ENCODE data around the gene ITGAE.

ITGAE gene

DNA sequence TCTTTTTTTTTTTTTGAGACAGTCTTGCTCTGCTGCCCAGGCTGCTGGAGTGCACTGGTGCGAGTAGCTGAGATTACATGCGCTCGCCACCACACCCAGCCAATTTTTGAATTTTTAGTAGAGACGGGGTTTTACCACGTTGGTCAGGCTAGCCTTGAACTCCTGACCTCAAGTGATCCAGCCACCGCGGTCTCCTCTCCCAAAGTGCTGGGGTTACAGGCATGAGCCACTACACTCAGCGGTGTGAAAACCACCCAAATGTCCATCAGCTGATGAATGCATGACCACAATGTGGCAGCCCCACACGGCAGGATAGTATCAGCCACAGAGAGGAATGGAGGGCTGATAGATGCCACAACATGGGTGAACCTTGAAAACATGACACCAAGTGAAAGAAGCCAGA is 107.2 kb downstream of the ITGAE start:
- no peak for DNase-seq (ENCODE audit: low spot score)

GRCh38 chr17:3693141-3693540 is 107.8 kb downstream of the ITGAE start:
- DNase-seq (ENCODE audit: low spot score) = no peak

DNA sequence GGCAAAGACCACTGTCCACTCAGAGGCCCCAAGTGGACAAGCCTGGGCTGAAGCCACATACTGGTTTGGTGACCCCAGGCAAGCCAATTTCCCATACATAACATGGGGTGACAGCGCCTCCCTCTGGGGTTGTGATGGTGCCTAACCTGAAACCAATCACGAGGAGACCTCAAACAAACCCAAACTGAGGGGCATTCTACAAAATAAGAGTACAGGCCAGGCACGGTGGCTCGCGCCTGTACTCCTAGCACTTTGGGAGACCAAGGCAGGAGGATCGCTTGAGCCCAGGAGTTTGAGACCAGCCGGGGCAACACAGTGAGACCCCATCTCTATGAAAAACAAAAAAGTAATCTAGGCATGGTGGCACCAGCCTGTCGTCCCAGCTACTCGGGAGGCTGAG is 108.6 kb downstream of the ITGAE start:
- DNase-seq (ENCODE audit: low spot score) = no peak

DNA sequence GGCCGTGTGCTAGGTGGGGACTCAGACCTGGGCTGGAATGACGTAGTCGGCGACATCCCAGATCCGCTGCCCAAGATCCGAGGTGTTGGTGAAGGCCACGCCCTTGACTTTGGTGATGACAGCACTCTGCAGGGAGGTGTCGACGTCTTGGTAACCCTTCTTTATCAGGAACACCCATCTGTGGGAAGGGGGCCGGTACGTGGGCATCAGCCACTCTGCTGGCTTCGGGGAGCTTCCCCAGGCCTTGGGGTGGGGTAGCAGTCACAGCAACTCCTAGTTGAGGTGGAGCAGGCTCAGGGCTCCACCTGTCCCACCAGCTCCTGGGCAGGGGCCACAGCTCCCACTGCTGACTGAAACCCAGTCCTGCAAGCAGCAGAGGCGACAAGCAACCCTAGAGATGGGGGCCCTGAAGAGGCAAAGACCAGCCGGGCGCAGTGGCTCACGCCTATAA is 109.3 kb downstream of the ITGAE start:
- DNase-seq (ENCODE audit: low spot score) = no peak

- no peak for DNase-seq (ENCODE audit: low spot score)
Measured at GRCh38 chr17:3690094-3690715, 110.8 kb downstream of the ITGAE start.

DNA sequence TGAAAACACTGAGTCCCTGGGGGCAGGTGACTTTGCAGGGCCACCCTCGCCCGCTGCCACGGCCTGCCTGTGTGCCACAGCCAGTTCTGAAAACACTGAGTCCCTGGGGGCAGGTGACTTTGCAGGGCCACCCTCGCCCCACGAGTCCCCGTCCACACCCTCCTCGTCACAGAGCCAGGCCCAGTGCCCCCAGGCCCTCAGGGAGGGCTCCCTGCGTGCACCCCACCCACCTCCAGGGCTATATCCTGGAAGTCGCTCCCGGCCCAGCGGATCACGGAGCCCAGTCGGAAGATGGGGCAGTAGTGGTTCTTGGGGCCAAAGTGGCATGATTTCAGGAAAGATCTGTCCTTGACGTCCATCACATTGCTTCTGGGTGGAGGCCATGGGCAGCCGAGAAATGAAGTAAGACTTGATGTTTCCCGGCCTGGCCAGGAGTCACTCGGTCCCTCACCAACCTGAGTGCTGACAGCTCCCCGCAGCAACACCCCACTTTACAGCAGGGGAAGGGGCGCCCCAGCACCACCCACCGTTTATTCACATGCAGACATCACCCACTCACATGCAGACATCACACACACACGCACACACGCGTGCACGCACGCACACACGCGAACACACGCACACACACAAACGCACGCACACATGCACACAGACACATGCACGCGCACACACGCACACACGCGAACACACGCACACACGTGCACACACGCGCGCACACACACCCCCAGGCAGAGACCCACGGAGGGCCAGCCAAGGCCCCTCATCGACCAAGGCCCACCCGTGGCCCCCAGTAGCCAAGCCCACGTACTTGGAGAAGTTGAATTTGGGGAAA is 111.5 kb downstream of the ITGAE start:
- DNase-seq (ENCODE audit: low spot score) = no peak

- no peak for DNase-seq (ENCODE audit: low spot score)
Measured at GRCh38 chr17:3688852-3689261, 112.1 kb downstream of the ITGAE start.

DNA sequence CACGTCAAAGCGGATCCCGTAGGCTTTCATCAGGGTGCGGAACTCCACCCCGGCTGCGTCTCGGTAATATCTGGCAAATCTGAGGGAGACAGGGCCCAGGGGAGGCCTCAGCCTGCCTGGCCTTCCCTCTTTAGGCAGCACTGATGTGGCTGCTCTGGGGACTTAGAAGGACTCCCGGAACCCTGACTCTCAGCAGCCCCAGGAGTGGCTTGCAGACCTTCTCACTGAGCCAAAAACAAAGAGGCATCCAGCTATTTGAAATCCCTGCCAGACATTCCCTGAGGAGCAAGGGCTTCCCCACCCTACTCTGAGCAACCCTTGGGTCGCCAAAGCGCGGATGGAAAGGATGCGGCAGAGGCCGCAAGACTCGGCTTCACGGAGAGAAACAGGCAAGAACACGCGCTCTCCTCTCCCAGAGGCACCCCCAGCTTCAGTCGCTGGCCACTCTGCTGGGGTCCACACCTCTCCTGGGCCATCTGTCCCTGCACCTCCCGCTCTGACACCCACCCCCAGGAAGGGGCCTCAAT is 112.9 kb downstream of the ITGAE start:
- DNase-seq (ENCODE audit: low spot score) = peak; percentile 39

DNA sequence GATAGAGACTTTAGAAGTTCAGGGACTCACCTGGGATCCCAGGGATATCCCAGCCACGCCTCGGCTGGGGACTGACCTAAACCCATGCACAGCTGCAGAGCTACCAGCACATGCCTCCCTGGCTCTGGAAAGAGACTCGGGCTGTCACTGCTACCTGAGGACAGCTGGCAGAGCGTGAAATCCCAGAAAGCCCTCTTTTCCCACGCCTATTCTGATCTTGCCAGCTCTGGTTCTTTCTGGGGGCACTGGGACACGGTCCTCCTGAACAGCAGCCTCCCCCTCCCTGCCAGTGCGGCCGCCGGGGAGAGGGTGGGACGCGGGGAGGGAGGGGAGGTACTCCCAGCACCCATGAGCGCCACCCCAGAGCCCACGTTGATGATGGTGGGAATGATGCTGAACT is 115.8 kb downstream of the ITGAE start:
- DNase-seq (ENCODE audit: low spot score) = no peak

DNA sequence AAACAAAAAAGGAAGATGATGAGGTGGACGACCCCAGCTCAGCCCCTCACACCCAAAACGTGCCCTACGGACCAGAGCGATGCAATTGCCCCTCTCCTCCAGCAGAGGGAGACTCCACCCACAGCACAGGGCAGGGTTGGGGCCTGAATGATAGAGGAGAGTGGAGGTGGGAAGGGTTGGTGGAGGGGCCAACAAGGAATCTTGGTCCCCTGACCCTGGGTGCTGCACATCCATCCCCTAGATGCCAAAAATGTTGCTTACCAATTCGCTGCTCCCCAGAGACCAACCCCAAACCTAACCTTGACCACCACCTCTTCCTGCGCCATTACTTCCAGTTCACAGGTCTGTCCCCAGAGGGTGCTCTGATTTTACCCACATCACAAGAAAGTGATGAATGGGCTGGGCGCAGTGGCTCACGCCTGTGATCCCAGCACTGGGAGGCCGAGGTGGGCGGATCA is 117.9 kb downstream of the ITGAE start:
- DNase-seq (ENCODE audit: low spot score) = peak; percentile 74

GRCh38 chr17:3682033-3682432 is 119.0 kb downstream of the ITGAE start:
- no peak for DNase-seq (ENCODE audit: low spot score)

GRCh38 chr17:3681565-3681964 is 119.4 kb downstream of the ITGAE start:
- DNase-seq (ENCODE audit: low spot score) = no peak

DNA sequence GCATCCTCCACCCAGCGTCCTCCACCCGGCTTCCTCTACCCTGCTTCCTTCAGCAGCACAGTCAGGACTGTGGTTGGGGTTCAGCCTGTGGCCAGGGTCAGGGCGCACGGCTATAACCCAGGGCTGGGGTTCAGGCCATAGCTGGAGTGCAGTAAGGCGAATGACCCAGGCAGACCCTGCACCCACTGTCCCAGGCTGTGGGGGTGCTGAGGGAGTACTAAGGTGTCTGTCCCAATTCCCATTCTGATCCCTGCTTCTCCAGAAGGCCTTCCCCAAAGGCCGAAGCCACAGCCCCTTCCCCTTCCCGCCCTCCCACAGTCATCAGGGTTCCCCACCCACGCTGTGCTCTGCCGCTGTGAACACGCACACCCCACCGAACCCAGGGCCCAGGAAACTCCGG is 119.9 kb downstream of the ITGAE start:
- no peak for DNase-seq (ENCODE audit: low spot score)

DNA sequence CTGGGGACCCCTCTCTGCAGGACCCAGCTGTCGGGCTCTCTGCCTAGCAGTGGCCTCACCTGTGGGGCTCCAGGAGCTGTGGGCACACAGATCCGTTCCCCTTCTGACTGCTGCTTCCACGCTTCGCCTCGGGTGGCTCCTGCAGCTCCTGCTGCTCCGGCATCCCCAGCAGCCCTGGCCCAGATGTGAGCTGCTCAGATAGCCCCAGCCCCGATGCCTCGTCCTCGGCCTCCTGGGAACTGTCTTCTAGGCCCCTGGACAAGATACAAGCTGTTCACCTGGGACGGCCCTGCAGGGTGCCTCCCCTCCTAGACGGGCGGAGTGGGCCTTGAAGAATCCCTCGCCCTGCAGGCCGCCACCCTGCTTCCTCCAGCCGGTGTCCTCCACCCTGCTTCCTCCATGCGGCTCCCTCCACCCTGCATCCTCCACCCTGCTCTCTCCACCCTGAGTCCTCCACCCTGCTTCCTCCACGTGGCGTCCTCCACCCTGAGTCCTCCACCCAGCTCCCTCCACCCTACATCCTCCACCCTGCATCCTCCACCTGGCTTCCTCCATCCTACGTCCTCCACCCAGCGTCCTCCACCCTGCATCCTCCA is 121.4 kb downstream of the ITGAE start:
- DNase-seq (ENCODE audit: low spot score) = no peak

DNA sequence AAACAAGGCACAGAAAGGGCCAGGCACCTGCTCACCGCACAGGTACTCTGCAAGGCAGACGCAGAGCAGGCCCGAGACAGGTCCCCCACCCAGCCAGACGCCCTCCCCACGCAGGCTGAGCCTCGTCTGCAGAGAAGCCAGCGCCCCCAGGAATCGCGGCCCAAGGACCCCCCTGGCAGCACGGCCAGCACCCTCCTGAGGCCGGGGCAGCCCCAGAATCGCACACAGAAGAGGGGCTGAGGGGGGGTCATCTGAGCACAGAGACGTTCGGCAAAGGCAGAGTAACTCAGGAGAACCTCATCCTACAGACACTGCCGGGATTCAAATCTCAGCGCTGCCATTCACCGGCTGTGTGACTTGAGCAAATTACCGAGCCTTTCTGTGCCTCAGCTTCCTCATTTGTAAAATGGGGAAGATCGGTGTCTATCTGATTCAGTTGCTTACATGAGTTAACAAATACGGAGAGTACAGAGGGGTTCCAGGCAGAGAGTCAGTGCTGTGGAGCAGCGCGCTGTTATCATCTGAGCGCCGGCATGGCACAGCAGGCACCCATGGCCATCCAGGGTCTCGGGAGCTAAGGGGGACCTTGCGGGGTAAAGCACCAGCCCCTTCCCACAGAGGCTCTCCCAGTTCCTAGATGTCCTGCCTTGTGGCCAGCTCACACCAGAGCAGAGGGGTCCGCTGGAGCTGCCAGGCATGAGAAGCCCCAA is 122.0 kb downstream of the ITGAE start:
- no peak for DNase-seq (ENCODE audit: low spot score)

DNA sequence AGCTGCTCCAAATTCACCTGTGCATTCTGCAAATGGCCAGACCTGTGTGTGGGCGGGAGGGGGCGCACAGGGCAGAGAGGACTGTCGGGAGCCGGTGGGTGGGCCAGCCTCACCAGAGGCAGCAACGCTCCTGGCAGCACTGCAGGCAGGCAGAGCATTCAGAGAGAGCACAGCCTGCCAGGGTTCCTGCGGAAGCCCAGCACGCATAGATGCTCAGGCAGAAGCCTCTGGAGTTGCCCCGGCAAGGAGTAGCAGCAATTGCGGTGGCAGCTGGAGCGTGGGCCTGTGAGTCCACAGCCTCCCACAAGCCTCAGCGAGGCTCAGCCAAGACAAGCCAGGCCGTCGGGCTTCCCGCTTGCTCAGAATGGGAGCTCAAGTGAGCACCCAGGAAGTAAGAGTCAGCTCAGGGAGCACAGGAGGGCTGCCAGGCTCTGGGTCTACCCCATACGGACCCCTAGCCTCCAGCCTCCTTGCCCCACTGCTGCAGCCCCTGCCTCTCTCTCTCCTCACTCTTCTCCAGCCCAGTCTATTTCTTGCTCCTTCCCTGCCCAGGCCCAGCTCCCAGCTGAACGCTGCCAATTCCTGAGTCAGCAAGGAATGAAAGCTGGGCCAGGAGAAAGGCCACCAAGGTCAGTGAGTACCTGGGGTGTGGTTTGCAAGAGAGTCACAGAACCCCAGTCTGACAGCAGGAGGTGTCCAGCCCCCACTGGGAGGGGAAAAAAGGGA is 122.7 kb downstream of the ITGAE start:
- peak; percentile 39 for DNase-seq (ENCODE audit: low spot score)

- DNase-seq (ENCODE audit: low spot score) = no peak
Measured at GRCh38 chr17:3675886-3676285, 125.1 kb downstream of the ITGAE start.

GRCh38 chr17:3672571-3672970 is 128.4 kb downstream of the ITGAE start:
- DNase-seq (ENCODE audit: low spot score) = no peak

GRCh38 chr17:3669548-3669947 is 131.4 kb downstream of the ITGAE start:
- DNase-seq (ENCODE audit: low spot score) = no peak

DNA sequence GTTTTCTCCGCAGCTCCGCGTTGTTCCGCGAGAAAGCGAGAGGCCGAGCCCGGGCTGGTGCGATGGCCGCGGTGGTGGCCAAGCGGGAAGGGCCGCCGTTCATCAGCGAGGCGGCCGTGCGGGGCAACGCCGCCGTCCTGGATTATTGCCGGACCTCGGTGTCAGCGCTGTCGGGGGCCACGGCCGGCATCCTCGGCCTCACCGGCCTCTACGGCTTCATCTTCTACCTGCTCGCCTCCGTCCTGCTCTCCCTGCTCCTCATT is 132.0 kb downstream of the ITGAE start:
- DNase-seq (ENCODE audit: low spot score) = no peak

- DNase-seq (ENCODE audit: low spot score) = peak; percentile 100
Measured at GRCh38 chr17:3668279-3669084, 132.5 kb downstream of the ITGAE start, which contains the start of the genes EMC6 and TAX1BP3. Gene EMC6 (plus strand): TSS chr17:3668812. CDS start chr17:3669147, 335 bp downstream. Gene TAX1BP3 (minus strand): TSS chr17:3668578. CDS start chr17:3668526, 52 bp downstream.
